SW 1271 (cell line): ENCODE data around the gene UNC5B.
"Not testable (repeated sequence)": the region's sequence is repeated elsewhere in the genome, so short reads cannot be mapped to it uniquely, and the experiment has no call there.

Source experiments
- DNase-seq, 2 experiments: peaks; one replicate each; lab custom pipeline; 2025; lab: John Stamatoyannopoulos, UW

The UNC5B gene

GRCh38 chr10:71268758-71269157, 56.4 kb downstream of the UNC5B start:
- DNase-seq = no peak

DNA sequence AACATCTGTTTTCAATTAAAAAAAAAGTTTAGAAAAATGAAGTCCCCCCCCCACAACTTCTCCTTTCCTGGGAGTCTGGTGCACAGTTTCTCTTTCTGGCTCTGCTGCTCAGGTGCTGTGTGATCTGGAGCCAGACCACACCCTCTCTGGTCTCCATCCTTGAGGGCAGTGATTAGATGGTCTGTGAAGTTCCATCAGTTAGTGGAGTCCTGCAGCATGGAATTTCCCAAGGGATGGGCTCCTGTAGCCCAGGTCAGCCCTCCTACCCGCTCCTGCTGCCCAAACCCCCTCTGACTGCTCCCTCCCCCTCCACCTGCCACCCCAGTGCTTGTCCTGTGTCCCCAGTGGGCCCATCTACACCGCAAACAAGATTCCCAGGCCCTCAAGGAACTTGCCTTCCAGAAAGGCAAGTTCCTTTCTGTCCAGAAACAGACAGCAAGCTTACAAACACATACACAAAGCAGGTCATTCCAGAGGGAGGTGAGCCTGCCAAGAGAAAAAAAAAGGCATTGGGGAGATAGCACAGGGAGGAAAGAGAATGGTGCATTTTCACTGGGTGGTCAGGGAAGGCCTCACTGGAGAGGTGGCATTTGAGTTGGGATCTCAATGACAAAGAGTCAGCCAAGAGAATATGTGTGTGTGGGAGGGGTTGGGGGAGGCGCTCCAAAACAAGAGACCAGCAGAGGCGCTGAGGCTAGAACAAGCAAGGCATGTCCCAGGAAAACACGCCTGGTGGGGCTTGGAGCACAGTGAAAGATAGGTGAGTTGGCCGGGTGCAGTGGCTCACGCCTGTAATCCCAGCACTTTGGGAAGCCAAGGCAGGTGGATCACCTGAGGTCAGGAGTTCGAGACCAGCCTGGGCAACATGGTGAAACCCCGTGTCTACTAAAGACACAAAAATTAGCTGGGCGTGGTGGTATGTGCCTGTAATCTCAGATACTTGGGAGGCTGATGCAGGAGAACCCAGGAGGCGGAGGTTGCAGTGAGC, 57.2 kb downstream of the UNC5B start:
- no peak for DNase-seq

- peak in 1 of 2 experiments; percentile 42 for DNase-seq
Observed at GRCh38 chr10:71270301-71271220, 58.2 kb downstream of the UNC5B start.

- no peak for DNase-seq
Observed at GRCh38 chr10:71271662-71272055, 59.3 kb downstream of the UNC5B start.

- DNase-seq = peak in 1 of 2 experiments; percentile 7
Observed at GRCh38 chr10:71272056-71272771, 59.8 kb downstream of the UNC5B start.

DNA sequence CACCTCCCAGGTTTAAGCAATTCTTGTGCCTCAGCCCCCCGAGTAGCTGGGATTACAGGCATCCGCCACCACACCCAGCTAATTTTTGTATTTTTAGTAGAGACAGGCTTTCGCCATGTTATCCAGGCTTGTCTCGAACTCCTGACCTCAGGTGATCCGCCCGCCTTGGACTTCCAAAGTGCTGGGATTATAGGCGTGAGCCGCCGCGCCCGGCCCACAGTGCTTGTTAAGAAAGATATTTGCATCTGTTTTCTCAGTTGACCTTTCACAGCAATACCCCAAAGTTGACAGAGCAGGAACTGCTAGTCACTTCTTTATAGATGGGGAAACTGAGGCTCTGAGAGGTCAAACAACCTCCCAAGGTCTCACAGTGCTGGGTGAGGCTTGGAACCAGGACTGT, 60.6 kb downstream of the UNC5B start:
- DNase-seq = not testable (repeated sequence)

- DNase-seq = no peak
Observed at GRCh38 chr10:71273506-71273905, 61.1 kb downstream of the UNC5B start.

- no peak for DNase-seq
Observed at GRCh38 chr10:71274901-71275796, 62.8 kb downstream of the UNC5B start.

DNA sequence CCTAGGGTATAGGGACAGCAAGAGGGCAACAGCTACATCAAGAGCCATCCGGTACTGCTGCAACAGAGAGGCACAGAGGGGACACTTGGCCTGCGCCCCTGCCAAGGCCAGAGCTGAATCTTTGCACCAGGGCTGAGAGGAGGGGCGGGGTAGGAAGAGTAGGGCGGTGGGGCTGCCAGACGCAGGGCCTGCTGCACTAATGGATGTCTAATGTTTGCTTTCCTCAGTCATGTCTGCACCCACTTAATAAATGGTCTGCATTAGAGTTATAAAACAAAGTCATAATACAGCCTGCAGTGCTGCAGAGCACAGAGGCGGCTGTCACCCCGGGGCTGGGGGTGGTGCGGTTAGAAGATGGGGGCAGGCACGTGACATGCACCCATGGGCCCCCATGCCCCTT, 64.5 kb downstream of the UNC5B start:
- DNase-seq = no peak

DNA sequence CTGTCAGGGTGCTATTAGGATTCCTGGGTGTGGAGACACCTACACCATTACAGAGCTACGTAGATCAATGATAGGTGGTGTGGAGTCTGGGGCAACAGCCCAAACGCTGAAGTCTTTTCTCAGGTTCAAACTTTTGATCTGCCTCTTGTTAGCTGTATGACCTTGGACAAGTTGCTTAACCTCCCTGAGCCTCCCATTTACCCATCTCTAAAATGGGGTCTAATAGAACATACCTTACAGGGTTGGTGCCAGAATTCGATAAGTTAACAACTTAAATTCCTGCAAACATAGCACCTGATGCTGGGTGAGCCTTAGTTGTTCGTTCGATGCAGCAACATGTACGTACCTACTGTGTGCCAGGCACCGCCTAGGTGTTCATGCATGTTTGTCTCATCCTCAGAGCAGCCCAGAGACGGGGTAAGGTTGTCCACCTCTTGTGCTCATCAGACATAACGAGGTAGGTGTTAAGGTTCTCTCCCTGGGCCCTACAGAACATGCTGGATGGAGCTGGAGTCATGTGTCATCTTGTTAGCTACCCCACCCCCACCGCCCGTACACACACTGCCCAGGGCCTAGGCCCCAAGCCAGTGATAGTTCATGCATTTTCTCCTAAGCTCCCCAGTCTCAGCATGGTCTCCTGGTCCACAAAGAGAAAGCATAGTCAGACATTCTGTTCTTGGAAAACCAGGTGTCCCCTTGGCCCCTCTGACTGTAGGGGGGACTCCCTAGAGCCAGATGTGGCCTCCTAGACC, 65.7 kb downstream of the UNC5B start:
- DNase-seq = no peak

- DNase-seq = no peak
Observed at GRCh38 chr10:71278691-71279588, 66.6 kb downstream of the UNC5B start.

DNA sequence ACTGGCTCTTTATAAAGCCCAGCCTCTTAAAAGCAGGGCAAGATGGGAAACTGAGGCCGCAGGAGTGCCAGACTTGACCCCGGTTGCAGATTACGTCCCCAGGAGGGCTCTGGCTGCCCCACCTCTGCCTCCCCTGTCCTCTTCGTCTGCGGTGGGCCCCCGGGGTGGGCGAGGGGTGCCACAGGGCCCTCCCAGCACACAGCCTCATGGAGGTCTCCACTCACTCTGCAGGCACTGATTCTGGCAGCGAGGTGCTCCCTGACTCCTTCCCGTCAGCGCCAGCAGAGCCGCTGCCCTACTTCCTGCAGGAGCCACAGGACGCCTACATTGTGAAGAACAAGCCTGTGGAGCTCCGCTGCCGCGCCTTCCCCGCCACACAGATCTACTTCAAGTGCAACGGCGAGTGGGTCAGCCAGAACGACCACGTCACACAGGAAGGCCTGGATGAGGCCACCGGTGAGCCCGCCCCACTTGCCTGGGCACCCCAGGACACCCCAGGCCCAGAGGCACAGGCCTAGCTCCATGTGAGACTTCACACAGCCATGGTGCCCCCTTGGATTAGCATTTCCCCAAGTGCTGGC, 67.3 kb downstream of the UNC5B start:
- no peak for DNase-seq

- no peak for DNase-seq
Observed at GRCh38 chr10:71280216-71280615, 67.8 kb downstream of the UNC5B start.

- no peak for DNase-seq
Observed at GRCh38 chr10:71280825-71281224, 68.5 kb downstream of the UNC5B start.

DNA sequence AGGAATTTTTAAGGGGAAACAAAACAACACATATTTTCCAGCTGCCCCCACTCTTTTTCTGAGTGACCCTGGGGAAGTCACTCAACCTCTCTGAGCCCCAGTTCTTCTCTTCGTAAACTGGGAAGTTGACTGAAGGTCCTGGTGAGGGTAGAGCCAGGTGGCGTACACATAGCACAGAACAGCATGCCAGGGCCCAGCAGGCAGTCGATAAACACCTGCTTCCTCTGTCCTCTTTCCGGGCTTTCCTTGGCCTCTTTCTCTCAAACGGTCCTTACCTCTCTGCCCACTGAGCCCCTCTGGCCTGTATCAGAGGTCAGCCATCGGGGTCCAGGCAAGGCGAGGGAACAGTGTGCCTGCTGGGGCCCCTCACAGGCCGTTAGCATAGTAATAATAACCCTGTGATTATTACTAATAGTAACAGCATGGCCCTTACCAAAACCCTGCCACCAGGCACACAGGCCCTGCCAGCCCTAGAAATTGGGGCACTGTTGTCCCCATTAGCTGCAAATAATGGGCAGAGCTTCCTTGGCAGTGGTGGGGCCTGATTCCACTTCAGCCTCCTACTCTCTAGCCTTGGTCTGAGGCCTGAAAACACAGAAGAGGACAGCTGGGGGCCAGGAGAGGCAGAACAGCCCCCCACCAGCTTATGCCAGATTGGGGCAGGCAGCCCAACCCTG, 69.4 kb downstream of the UNC5B start:
- no peak for DNase-seq

DNA sequence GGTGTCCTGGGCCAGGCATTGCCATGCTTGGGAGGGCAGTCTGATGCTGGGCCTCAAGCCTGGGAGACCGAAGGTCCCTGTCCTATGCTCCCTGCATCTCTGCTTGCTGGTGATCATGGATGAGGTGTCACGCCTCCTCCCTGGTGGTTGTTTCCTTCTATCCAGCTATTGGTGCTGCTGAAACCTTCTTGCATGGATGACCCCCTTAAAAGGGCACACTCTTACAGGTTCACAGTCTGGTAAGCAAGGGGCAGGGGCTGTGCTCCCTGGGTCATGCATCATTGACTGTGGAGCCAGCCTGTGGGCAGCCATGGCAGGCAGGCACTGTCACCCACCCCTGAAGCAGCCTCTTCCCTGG, 69.9 kb downstream of the UNC5B start:
- DNase-seq = no peak

DNA sequence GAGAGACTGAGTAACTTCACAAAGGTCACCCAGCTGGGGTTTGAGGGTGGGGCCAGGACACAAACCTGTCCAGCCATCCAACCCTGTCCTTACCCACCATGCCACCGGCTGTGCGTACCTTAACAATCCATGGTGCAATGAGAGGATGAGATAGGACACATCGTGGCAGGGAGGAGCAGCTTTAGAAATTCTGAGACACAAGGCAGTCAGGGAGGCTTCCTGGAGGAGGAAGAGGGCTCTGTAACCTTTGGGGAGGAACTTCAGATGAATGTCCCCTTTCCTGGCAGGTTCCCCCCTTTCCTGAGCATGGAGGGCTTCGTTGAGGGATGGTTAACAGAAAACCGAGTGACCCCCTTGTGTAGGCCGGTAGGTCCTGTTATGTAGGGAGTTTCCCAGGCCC, 71.0 kb downstream of the UNC5B start:
- DNase-seq = no peak

DNA sequence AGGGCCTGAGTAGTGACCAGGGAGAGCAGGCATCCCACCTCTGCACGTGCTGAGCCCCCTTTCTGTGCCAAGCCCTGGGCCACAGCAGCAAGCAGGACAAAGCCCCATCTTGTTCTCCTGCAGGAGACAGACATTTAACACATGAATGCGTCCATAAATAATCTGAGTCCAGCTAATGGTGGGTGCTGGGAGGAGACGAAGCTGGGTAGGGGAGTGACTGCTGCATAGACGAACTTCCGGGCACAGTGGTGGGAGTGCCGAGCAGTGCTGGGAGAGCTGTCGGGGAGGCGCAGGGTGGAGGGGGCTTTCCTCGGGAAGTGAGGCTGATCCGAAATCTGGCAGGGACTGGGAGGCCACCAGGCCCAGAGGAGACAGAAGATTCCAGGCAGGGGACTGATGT, 71.5 kb downstream of the UNC5B start:
- DNase-seq = no peak
